Upper lobe of right lung (tissue), 1 donor: ENCODE measurements around the gene AR. TPM values are rescaled to one million over a fixed set of nuclear protein-coding genes. Genes with fewer than 3 reads are reported as not detected.
A peak's percentile ranks its signal among the peaks of the same experiment; 100 is the strongest.

Source experiments
- ATAC-seq: fragments of 200-7000 bp; cut with Tn5 transposase; one replicate; pipeline ENCODE4 v1.9.1; 2020; ENCODE audit warnings: mild to moderate bottlenecking, moderate library complexity
- DNase-seq: peaks from one replicate; pipeline ENCODE4 v3.0.0-alpha.2; 2020
- H3K27ac ChIP-seq: fragments of 200-600 bp; one replicate; pipeline ENCODE4 v1.8.0; 2022
- H3K27me3 ChIP-seq: fragments of 200-600 bp; one replicate; pipeline ENCODE4 v1.8.0; 2022; ENCODE audit warnings: mild to moderate bottlenecking
- H3K36me3 ChIP-seq: fragments of 200-600 bp; one replicate; pipeline ENCODE4 v1.8.0; 2022
- H3K4me1 ChIP-seq: fragments of 200-600 bp; one replicate; pipeline ENCODE4 v1.8.0; 2022
- H3K4me3 ChIP-seq: fragments of 200-600 bp; one replicate; pipeline ENCODE4 v1.8.0; 2022; ENCODE audit warnings: mild to moderate bottlenecking
- H3K9me3 ChIP-seq: fragments of 200-600 bp; one replicate; pipeline ENCODE4 v1.8.0; 2022
- CTCF ChIP-seq: fragments of 200-600 bp; IDR thresholded peaks from one replicate; pipeline ENCODE4 v1.8.0; 2022; ENCODE audit warnings: antibody characterized with exemption
- intact Hi-C: fragments of 100-400 bp; cut with DNase I; formaldehyde crosslinking; loops from one replicate; pipeline ENCODE4 v1.11.0; 2022
- total RNA-seq: library from RNA; stranded (reverse); fragmentation: NEBNext Ultra II Directional; extraction: Animal tissue kit (Norgen Biotek cat#: 25700); gene quantifications from one replicate; pipeline ENCODE4 v1.2.1, GENCODE V29; 2021
- donor health status: DM: no; HTN: yes; CAD: no; lungs with severe emphysema.

The AR gene
- total RNA-seq, 1 donor from 2014 or later = 5.3 TPM

- H3K4me1 ChIP-seq = no peaks in the 10 kb centered on the region
- DNase-seq (no peak), ATAC-seq (no peak)
- no peaks in the 10 kb centered on the region for H3K9me3 ChIP-seq
- no peak for TF ChIP-seq CTCF
- no peak overlapping the region for H3K27ac ChIP-seq
- H3K4me3 ChIP-seq = no peak overlapping the region
- H3K27me3 ChIP-seq = no peaks in the 10 kb centered on the region
- H3K36me3 ChIP-seq = no peaks in the 10 kb centered on the region
- intact Hi-C loops = no loop called here
These were observed 5.4 kb upstream of the AR start for GRCh38 chrX:67538383-67538782.

DNA sequence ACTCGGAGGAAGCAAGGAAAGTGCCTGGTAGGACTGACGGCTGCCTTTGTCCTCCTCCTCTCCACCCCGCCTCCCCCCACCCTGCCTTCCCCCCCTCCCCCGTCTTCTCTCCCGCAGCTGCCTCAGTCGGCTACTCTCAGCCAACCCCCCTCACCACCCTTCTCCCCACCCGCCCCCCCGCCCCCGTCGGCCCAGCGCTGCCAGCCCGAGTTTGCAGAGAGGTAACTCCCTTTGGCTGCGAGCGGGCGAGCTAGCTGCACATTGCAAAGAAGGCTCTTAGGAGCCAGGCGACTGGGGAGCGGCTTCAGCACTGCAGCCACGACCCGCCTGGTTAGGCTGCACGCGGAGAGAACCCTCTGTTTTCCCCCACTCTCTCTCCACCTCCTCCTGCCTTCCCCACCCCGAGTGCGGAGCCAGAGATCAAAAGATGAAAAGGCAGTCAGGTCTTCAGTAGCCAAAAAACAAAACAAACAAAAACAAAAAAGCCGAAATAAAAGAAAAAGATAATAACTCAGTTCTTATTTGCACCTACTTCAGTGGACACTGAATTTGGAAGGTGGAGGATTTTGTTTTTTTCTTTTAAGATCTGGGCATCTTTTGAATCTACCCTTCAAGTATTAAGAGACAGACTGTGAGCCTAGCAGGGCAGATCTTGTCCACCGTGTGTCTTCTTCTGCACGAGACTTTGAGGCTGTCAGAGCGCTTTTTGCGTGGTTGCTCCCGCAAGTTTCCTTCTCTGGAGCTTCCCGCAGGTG, 637 bp downstream of the AR start:
- Histone ChIP-seq H3K9me3 (no peaks in the 10 kb centered on the region), H3K27me3 (no peaks in the 10 kb centered on the region), H3K4me1 (no peaks in the 10 kb centered on the region), H3K4me3 (peak overlapping the region; percentile 45), H3K36me3 (no peaks in the 10 kb centered on the region), H3K27ac (no peak overlapping the region)
- no peak for TF ChIP-seq CTCF
- peak; percentile 30 for ATAC-seq
- intact Hi-C loops = no loop called here
- DNase-seq = peak; percentile 62

DNA sequence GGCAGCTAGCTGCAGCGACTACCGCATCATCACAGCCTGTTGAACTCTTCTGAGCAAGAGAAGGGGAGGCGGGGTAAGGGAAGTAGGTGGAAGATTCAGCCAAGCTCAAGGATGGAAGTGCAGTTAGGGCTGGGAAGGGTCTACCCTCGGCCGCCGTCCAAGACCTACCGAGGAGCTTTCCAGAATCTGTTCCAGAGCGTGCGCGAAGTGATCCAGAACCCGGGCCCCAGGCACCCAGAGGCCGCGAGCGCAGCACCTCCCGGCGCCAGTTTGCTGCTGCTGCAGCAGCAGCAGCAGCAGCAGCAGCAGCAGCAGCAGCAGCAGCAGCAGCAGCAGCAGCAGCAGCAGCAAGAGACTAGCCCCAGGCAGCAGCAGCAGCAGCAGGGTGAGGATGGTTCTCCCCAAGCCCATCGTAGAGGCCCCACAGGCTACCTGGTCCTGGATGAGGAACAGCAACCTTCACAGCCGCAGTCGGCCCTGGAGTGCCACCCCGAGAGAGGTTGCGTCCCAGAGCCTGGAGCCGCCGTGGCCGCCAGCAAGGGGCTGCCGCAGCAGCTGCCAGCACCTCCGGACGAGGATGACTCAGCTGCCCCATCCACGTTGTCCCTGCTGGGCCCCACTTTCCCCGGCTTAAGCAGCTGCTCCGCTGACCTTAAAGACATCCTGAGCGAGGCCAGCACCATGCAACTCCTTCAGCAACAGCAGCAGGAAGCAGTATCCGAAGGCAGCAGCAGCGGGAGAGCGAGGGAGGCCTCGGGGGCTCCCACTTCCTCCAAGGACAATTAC, 1.4 kb downstream of the AR start:
- peak; percentile 64 for DNase-seq
- Histone ChIP-seq H3K9me3 (no peaks in the 10 kb centered on the region), H3K27ac (no peak overlapping the region), H3K27me3 (no peaks in the 10 kb centered on the region), H3K4me1 (no peaks in the 10 kb centered on the region), H3K4me3 (peak overlapping the region; percentile 45), H3K36me3 (no peaks in the 10 kb centered on the region)
- intact Hi-C loops = no loop called here
- no peak for ATAC-seq
- no peak for TF ChIP-seq CTCF

- H3K27ac ChIP-seq = no peak overlapping the region
- peak overlapping the region; percentile 45 for H3K4me3 ChIP-seq
- H3K27me3 ChIP-seq = no peaks in the 10 kb centered on the region
- peak; percentile 74 for ATAC-seq
- no peaks in the 10 kb centered on the region for H3K9me3 ChIP-seq
- TF ChIP-seq CTCF = no peak
- DNase-seq = peak; percentile 64
- intact Hi-C loops = no loop called here
- no peaks in the 10 kb centered on the region for H3K4me1 ChIP-seq
- H3K36me3 ChIP-seq = no peaks in the 10 kb centered on the region
These were observed 2.2 kb downstream of the AR start for GRCh38 chrX:67545893-67546495.

DNA sequence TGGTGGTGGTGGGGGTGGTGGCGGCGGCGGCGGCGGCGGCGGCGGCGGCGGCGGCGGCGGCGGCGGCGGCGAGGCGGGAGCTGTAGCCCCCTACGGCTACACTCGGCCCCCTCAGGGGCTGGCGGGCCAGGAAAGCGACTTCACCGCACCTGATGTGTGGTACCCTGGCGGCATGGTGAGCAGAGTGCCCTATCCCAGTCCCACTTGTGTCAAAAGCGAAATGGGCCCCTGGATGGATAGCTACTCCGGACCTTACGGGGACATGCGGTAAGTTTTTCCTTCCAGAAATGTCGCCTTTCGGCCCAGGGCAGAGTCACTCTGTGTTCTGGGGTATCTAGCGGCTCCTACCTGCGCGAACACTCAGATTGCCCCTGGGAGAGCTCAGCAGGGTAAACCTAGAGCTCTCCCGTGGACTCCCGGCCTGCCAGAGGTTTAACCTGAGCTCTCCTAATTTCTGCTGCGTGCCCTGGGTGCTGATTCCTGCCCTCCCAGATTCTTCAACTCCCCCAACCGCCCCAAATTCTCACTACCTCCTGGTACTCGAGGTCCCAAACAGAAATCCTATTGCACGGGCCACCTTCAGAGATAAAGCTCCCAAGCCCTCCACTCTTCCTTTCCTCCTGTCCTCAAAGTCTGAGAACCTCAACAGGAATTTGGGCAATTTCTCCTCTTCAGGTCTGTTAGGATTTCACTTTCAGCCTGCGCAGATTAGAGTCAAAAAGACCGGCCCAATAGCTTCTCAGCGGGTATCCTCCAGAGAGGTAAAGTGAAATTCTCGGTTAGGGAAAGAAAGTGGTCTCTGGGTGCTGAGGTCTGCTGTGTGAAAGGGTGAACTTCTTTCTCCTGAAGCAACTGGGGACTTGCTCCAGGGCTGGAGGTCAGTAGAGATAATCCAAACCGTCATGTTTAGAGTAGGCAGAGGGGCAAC, 2.9 kb downstream of the AR start:
- Histone ChIP-seq H3K4me1 (no peaks in the 10 kb centered on the region), H3K27me3 (no peaks in the 10 kb centered on the region), H3K27ac (no peak overlapping the region), H3K36me3 (no peaks in the 10 kb centered on the region), H3K4me3 (peak overlapping the region; percentile 45), H3K9me3 (no peaks in the 10 kb centered on the region)
- ATAC-seq (no peak), DNase-seq (no peak)
- intact Hi-C loops = no loop called here
- TF ChIP-seq CTCF = no peak
